Measurements from ENCODE around the gene SACS.

DNA sequence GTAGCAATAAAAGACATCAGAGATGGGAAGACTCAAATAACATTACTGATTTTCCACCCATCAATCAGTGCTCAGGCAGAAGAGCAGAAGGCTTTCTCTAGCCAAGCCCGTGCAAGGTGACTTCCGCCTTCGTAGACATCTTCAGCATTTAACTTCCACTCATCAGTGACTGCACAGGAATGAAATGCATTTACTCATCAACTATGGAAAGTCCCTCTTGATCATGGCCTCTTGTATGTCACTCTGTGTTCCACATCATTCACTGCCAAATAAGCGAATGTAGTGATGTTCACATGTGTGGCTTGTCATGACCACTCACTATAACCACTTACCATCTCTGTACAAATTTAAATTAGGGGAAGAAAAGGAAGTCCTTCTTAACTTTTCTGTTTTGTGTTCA lies 49.4 kb downstream of the SACS start:
- TF ChIP-seq POLR2AphosphoS5 (IDR thresholded peaks at IDR 0.05), result no peak
- TF ChIP-seq, protein P1, sequence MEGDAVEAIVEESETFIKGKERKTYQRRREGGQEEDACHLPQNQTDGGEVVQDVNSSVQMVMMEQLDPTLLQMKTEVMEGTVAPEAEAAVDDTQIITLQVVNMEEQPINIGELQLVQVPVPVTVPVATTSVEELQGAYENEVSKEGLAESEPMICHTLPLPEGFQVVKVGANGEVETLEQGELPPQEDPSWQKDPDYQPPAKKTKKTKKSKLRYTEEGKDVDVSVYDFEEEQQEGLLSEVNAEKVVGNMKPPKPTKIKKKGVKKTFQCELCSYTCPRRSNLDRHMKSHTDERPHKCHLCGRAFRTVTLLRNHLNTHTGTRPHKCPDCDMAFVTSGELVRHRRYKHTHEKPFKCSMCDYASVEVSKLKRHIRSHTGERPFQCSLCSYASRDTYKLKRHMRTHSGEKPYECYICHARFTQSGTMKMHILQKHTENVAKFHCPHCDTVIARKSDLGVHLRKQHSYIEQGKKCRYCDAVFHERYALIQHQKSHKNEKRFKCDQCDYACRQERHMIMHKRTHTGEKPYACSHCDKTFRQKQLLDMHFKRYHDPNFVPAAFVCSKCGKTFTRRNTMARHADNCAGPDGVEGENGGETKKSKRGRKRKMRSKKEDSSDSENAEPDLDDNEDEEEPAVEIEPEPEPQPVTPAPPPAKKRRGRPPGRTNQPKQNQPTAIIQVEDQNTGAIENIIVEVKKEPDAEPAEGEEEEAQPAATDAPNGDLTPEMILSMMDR (IDR thresholded peaks at IDR 0.05), result no peak
- no peak for TF ChIP-seq POLR2A (IDR thresholded peaks at IDR 0.05)

Data from gastroesophageal sphincter (tissue), 3 donors.